MG63 (cell line): Measurements from ENCODE around the gene LTA4H. TPM values are rescaled to one million over a fixed set of nuclear protein-coding genes. Genes with fewer than 3 reads are reported as not detected.
A peak's percentile ranks its signal among the peaks of the same experiment; 100 is the strongest.

Experiments used
- DNase-seq: peaks from one replicate; pipeline ENCODE4 v3.0.0-alpha.2; 2020
- H3K27me3 ChIP-seq: fragments of 250-450 bp; sonication (Bioruptor Pico); 2 replicates; pipeline ENCODE4 v1.5.1; 2020; ENCODE audit warnings: mild to moderate bottlenecking, moderate library complexity
- H3K36me3 ChIP-seq: fragments of 250-450 bp; sonication (Bioruptor Pico); 2 replicates; pipeline ENCODE4 v1.5.1; 2020; ENCODE audit warnings: mild to moderate bottlenecking, moderate library complexity
- H3K4me3 ChIP-seq: fragments of 250-450 bp; sonication (Bioruptor Pico); 2 replicates; pipeline ENCODE4 v1.5.1; 2020; ENCODE audit warnings: mild to moderate bottlenecking, moderate library complexity
- H3K9me3 ChIP-seq: fragments of 250-450 bp; sonication (Bioruptor Pico); 2 replicates; pipeline ENCODE4 v1.5.1; 2020; ENCODE audit warnings: mild to moderate bottlenecking, moderate library complexity
- total RNA-seq: library from RNA; depleted of rRNA; stranded (reverse); fragments of >200 nt; shearing (Covaris generic); gene quantifications from 2 replicates; pipeline ENCODE4 v1.2.3, GENCODE V29; 2014; ENCODE audit warnings: low replicate concordance

The LTA4H gene
- total RNA-seq, 1 experiment from 2014 or later = 45.7 TPM

- Histone ChIP-seq H3K36me3 (no peaks in the 10 kb centered on the region), H3K4me3 (no peak overlapping the region), H3K27me3 (no peaks in the 10 kb centered on the region), H3K9me3 (no peaks in the 10 kb centered on the region)
- no peak for DNase-seq
Measured at GRCh38 chr12:96045566-96045965, 10.2 kb upstream of the LTA4H start.

- H3K9me3 ChIP-seq = no peaks in the 10 kb centered on the region
- no peaks in the 10 kb centered on the region for H3K36me3 ChIP-seq
- no peak overlapping the region for H3K4me3 ChIP-seq
- H3K27me3 ChIP-seq = no peaks in the 10 kb centered on the region
- no peak for DNase-seq
Measured at GRCh38 chr12:96044943-96045290, 9.5 kb upstream of the LTA4H start.

- no peaks in the 10 kb centered on the region for H3K27me3 ChIP-seq
- no peak for DNase-seq
- no peaks in the 10 kb centered on the region for H3K36me3 ChIP-seq
- no peaks in the 10 kb centered on the region for H3K9me3 ChIP-seq
- H3K4me3 ChIP-seq = no peak overlapping the region
Measured at GRCh38 chr12:96044017-96044942, 8.9 kb upstream of the LTA4H start.

GRCh38 chr12:96041181-96041580 lies 5.8 kb upstream of the LTA4H start:
- Histone ChIP-seq H3K9me3 (no peaks in the 10 kb centered on the region), H3K27me3 (no peaks in the 10 kb centered on the region), H3K4me3 (no peak overlapping the region), H3K36me3 (no peaks in the 10 kb centered on the region)
- DNase-seq = no peak

- no peaks in the 10 kb centered on the region for H3K9me3 ChIP-seq
- no peak for DNase-seq
- H3K4me3 ChIP-seq = no peak overlapping the region
- H3K36me3 ChIP-seq = no peaks in the 10 kb centered on the region
- H3K27me3 ChIP-seq = no peaks in the 10 kb centered on the region
Measured at GRCh38 chr12:96040305-96041133, 5.1 kb upstream of the LTA4H start.

GRCh38 chr12:96039516-96039915 lies 4.1 kb upstream of the LTA4H start:
- no peaks in the 10 kb centered on the region for H3K27me3 ChIP-seq
- DNase-seq = no peak
- no peaks in the 10 kb centered on the region for H3K9me3 ChIP-seq
- no peak overlapping the region for H3K4me3 ChIP-seq
- H3K36me3 ChIP-seq = no peaks in the 10 kb centered on the region

- Histone ChIP-seq H3K9me3 (no peaks in the 10 kb centered on the region), H3K4me3 (no peak overlapping the region), H3K27me3 (no peaks in the 10 kb centered on the region), H3K36me3 (no peaks in the 10 kb centered on the region)
- DNase-seq = peak; percentile 23
Measured at GRCh38 chr12:96036765-96037455, 1.5 kb upstream of the LTA4H start.

- DNase-seq = peak; percentile 20
- H3K4me3 ChIP-seq = peak overlapping the region; percentile 89
Measured at GRCh38 chr12:96034621-96035282, 635 bp downstream of the LTA4H start.

GRCh38 chr12:96033549-96034389 lies 1.6 kb downstream of the LTA4H start:
- no peak for DNase-seq
- H3K27me3 ChIP-seq = no peaks in the 10 kb centered on the region
- H3K9me3 ChIP-seq = no peaks in the 10 kb centered on the region
- no peaks in the 10 kb centered on the region for H3K36me3 ChIP-seq
- H3K4me3 ChIP-seq = peak overlapping the region; percentile 89

More at GRCh38 chr12:96034621-96035282, 635 bp downstream of the LTA4H start:
- H3K9me3 ChIP-seq = no peaks in the 10 kb centered on the region
- no peaks in the 10 kb centered on the region for H3K36me3 ChIP-seq
- no peaks in the 10 kb centered on the region for H3K27me3 ChIP-seq

- no peaks in the 10 kb centered on the region for H3K9me3 ChIP-seq
- 0 out of 2 replicates have a peak, but pooled peaks cover 3% of the 10 kb centered on the region for H3K36me3 ChIP-seq
- DNase-seq = no peak
Measured at GRCh38 chr12:96029826-96030225, 5.6 kb downstream of the LTA4H start.

GRCh38 chr12:96028538-96028937 lies 6.8 kb downstream of the LTA4H start:
- 0 out of 2 replicates have a peak, but pooled peaks cover 3% of the 10 kb centered on the region for H3K36me3 ChIP-seq
- no peaks in the 10 kb centered on the region for H3K9me3 ChIP-seq
- H3K4me3 ChIP-seq = no peak overlapping the region
- no peaks in the 10 kb centered on the region for H3K27me3 ChIP-seq
- no peak for DNase-seq

More at GRCh38 chr12:96029826-96030225, 5.6 kb downstream of the LTA4H start:
- Histone ChIP-seq H3K4me3 (no peak overlapping the region), H3K27me3 (no peaks in the 10 kb centered on the region)

- no peak for DNase-seq
- Histone ChIP-seq H3K9me3 (no peaks in the 10 kb centered on the region), H3K36me3 (0 out of 2 replicates have a peak, but pooled peaks cover 3% of the 10 kb centered on the region), H3K27me3 (no peaks in the 10 kb centered on the region), H3K4me3 (no peak overlapping the region)
Measured at GRCh38 chr12:96026331-96026730, 9.1 kb downstream of the LTA4H start.

- Histone ChIP-seq H3K36me3 (0 out of 2 replicates have a peak, but pooled peaks cover 3% of the 10 kb centered on the region), H3K9me3 (no peaks in the 10 kb centered on the region), H3K27me3 (no peaks in the 10 kb centered on the region), H3K4me3 (no peak overlapping the region)
- DNase-seq = no peak
Measured at GRCh38 chr12:96025518-96025917, 9.9 kb downstream of the LTA4H start.

GRCh38 chr12:96020314-96021003 lies 14.9 kb downstream of the LTA4H start:
- H3K9me3 ChIP-seq = no peaks in the 10 kb centered on the region
- no peak for DNase-seq
- no peaks in the 10 kb centered on the region for H3K36me3 ChIP-seq
- H3K27me3 ChIP-seq = no peaks in the 10 kb centered on the region
- no peak overlapping the region for H3K4me3 ChIP-seq

- Histone ChIP-seq H3K4me3 (no peak overlapping the region), H3K27me3 (no peaks in the 10 kb centered on the region), H3K9me3 (no peaks in the 10 kb centered on the region), H3K36me3 (no peaks in the 10 kb centered on the region; the same call in 1 of the 2 replicates)
- DNase-seq = peak; percentile 30
Measured at GRCh38 chr12:96015672-96016071, 19.7 kb downstream of the LTA4H start.
